AG04450 (cell line): ENCODE results near the gene METTL5. TPM values are rescaled to one million over a fixed set of nuclear protein-coding genes. Genes with fewer than 3 reads are reported as not detected.

Experiments used
- CTCF ChIA-PET: fragments of 300-600, 350-600 bp; formaldehyde crosslinking; extraction: SDS; loops from one replicate; lab custom pipeline; 2022; ENCODE audit warnings: antibody characterized with exemption, inconsistent platforms; lab: Charles Lee
- POLR2A ChIA-PET: fragments of 350-600 bp; formaldehyde crosslinking; extraction: SDS; loops from one replicate; lab custom pipeline; 2021; ENCODE audit warnings: antibody characterized with exemption, inconsistent platforms; lab: Yijun Ruan, JAX
- DNase-seq: peaks from one replicate; pipeline ENCODE4 v3.0.0-alpha.2; 2011; ENCODE audit warnings: low read depth, low spot score
- H3K27ac ChIP-seq: one replicate; pipeline ENCODE4 v1.5.1; 2012; ENCODE audit warnings: low read depth, low read length, control low read depth
- H3K27me3 ChIP-seq: one replicate; pipeline ENCODE4 v1.6.0; 2012; ENCODE audit warnings: low read length; ENCODE audit not compliant: control insufficient read depth, insufficient read depth
- H3K4me3 ChIP-seq: 2 replicates; pipeline ENCODE4 v1.5.1; 2011; ENCODE audit warnings: mild to moderate bottlenecking, low read depth, low read length, control low read depth
- H3K9me3 ChIP-seq: 2 replicates; pipeline ENCODE4 v1.5.1; 2012; ENCODE audit warnings: low read length; ENCODE audit not compliant: control insufficient read depth, insufficient read depth
- polyA plus RNA-seq: library from polyadenylated mRNA; depleted of rRNA; stranded (reverse); fragments of >200 nt; gene quantifications from 2 replicates; pipeline ENCODE4 v1.2.3, GENCODE V29; 2011; rRNA removed
- TF ChIP-seq, protein P1 (sequence below): IDR thresholded peaks from 2 replicates; pipeline ENCODE4 v1.5.1; 2011; ENCODE audit warnings: low read depth, low read length, control low read depth, inconsistent platforms

The METTL5 gene
- polyA plus RNA-seq, 1 experiment = 45.0 TPM

DNA sequence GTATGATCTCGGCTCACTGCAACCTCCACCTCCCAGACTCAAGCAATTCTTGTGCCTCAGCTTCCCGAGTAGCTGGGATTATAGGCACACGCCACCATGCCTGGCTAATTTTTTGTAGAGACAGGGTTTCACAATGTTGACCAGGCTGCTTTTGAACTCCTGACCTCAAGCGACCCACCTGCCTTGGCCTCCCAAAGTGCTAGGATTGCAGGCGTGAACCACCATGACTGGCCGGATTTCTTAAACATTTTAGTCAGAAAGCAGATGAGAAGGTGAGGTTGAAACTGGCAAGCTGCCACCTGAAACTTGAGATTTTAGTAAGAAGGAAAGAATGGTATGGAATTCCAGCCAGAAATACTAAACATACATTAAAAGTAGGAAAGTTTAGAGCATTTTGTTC lies 59.2 kb downstream of the METTL5 start:
- peaks cover 12% of the 10 kb centered on the region for H3K27me3 ChIP-seq
- H3K4me3 ChIP-seq = no peak overlapping the region
- ChIA-PET CTCF (interaction anchor here (1.2 kb wide), 1 partner anchor 314 kb away, joined by 8 read pairs; no protein-coding TSS in a partner anchor), POLR2A (no interaction called here)
- TF ChIP-seq, protein P1, sequence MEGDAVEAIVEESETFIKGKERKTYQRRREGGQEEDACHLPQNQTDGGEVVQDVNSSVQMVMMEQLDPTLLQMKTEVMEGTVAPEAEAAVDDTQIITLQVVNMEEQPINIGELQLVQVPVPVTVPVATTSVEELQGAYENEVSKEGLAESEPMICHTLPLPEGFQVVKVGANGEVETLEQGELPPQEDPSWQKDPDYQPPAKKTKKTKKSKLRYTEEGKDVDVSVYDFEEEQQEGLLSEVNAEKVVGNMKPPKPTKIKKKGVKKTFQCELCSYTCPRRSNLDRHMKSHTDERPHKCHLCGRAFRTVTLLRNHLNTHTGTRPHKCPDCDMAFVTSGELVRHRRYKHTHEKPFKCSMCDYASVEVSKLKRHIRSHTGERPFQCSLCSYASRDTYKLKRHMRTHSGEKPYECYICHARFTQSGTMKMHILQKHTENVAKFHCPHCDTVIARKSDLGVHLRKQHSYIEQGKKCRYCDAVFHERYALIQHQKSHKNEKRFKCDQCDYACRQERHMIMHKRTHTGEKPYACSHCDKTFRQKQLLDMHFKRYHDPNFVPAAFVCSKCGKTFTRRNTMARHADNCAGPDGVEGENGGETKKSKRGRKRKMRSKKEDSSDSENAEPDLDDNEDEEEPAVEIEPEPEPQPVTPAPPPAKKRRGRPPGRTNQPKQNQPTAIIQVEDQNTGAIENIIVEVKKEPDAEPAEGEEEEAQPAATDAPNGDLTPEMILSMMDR = no peak
- peaks cover 8% of the 10 kb centered on the region; the same call in 1 of the 2 replicates for H3K9me3 ChIP-seq
- DNase-seq = peak; percentile 56
- H3K27ac ChIP-seq = no peak overlapping the region

GRCh38 chr2:169761970-169762292 lies 62.8 kb downstream of the METTL5 start:
- CTCF ChIA-PET = no interaction called here

More at GRCh38 chr2:169761970-169762292, 62.8 kb downstream of the METTL5 start:
- Histone ChIP-seq H3K27ac (no peak overlapping the region), H3K27me3 (no peaks in the 10 kb centered on the region), H3K9me3 (no peaks in the 10 kb centered on the region), H3K4me3 (no peak overlapping the region)
- POLR2A ChIA-PET = no interaction called here
- no peak for DNase-seq
- TF ChIP-seq, protein P1 = no peak

Other genes with a start within 250 kb of the METTL5 start
- 26.9 and 47.1 TPM in 2 replicates for gene PPIG, start 240.6 kb downstream of the METTL5 start, polyA plus RNA-seq
- gene CFAP210, start 130.5 kb downstream of the METTL5 start, polyA plus RNA-seq = not detected in 2 replicates
- 1.3 and 1.9 TPM in 2 replicates for gene PHOSPHO2, start 130.4 kb downstream of the METTL5 start, polyA plus RNA-seq
- gene KLHL23, start 91.1 kb downstream of the METTL5 start, polyA plus RNA-seq = 5.9 and 8.0 TPM in 2 replicates
- 100 and 161 TPM in 2 replicates for gene SSB, start 26.0 kb downstream of the METTL5 start, polyA plus RNA-seq
- 15.7 and 20.3 TPM in 2 replicates for gene UBR3, start 2.5 kb upstream of the METTL5 start, polyA plus RNA-seq